ENCODE measurements around the gene CNTNAP2. TPM values are rescaled to one million over a fixed set of nuclear protein-coding genes. Genes with fewer than 3 reads are reported as not detected.
A peak's percentile ranks its signal among the peaks of the same experiment; 100 is the strongest.
"Not testable (repeated sequence)": the region's sequence is repeated elsewhere in the genome, so short reads cannot be mapped to it uniquely, and the experiment has no call there.

The CNTNAP2 gene
- total RNA-seq, 1 donor, result under 0.01 TPM

- no peak overlapping the region for H3K4me3 ChIP-seq (ENCODE audit: low read depth, low read length)
- DNase-seq (ENCODE audit: low read depth), result no peak
- TF ChIP-seq, protein P1, sequence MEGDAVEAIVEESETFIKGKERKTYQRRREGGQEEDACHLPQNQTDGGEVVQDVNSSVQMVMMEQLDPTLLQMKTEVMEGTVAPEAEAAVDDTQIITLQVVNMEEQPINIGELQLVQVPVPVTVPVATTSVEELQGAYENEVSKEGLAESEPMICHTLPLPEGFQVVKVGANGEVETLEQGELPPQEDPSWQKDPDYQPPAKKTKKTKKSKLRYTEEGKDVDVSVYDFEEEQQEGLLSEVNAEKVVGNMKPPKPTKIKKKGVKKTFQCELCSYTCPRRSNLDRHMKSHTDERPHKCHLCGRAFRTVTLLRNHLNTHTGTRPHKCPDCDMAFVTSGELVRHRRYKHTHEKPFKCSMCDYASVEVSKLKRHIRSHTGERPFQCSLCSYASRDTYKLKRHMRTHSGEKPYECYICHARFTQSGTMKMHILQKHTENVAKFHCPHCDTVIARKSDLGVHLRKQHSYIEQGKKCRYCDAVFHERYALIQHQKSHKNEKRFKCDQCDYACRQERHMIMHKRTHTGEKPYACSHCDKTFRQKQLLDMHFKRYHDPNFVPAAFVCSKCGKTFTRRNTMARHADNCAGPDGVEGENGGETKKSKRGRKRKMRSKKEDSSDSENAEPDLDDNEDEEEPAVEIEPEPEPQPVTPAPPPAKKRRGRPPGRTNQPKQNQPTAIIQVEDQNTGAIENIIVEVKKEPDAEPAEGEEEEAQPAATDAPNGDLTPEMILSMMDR (IDR thresholded peaks at IDR 0.05; ENCODE audit: insufficient read depth, low read length), result no peak
These were observed 2183.0 kb downstream of the CNTNAP2 start for GRCh38 chr7:148299350-148300276.

DNA sequence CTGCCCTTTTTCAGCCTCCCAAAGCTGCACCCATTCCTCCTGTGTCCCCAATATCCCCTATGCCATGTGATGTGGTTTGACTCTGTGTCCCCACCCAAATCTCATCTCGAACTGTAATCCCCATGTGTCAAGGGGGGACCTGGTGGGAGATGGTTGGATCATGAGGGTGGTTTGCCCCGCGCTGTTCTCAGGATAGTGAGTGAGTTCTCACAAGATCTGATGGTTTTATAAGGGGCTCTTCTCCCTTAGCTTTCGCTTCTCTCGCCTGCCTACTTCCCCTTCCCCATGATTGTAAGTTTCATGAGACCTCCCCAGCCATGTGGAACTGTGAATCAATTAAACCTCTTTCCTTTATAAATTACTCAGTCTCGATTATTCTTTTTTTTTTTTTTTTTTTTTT is 2185.8 kb downstream of the CNTNAP2 start:
- not testable (repeated sequence) for H3K4me3 ChIP-seq (ENCODE audit: low read depth, low read length); DNase-seq (ENCODE audit: low read depth)

DNA sequence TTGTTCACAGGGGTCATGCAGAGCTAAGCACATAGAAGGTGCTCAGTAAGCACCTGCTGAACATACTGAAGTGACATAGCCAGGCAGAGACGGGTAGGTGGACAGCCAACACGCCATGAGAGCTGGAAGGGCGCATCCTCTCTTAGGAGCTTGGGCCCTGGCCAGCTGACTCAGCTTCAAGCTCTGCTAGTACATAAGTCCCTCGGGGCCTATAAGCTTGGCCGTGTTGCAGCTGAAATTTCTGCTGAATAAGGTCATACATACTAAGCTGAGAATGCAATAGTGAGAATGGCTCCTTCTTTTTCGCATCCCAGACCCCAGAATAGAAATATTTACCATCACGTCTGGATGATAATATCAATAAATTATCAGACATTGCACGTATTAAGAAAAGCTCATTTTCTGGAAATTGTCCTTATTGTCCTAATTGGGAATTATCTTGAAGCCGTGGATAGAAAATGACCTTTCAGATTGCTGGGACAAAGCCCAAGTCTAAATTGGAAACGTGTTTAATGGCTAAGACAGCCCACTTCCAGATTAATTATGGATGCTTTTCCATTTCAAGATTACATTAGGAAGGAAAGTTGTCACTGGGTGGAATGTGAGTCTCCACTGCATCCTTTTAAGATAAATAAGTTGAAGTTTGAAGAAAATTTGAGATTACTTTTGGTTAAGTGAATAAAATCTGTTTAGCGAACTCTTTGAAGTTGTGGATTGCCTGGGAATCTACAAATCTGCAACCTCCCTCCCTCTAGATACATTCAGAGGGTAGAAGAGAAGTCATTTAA is 2186.9 kb downstream of the CNTNAP2 start:
- TF ChIP-seq, protein P1 (IDR thresholded peaks at IDR 0.05; ENCODE audit: insufficient read depth, low read length), result no peak
- H3K4me3 ChIP-seq (ENCODE audit: low read depth, low read length), result no peak overlapping the region
- DNase-seq (ENCODE audit: low read depth), result peak; percentile 49

DNA sequence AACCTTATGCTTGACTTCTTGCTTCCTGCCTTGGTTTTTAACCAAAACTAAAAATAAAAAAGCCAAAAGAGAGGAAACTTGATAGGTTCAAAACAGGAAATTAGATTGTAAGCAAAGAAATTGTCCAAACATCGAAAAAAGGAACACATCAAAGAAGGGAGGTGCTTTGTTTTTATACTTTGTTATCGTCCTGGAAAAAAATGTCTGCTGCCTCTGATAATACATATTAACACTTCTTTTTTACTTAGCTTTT is 2187.4 kb downstream of the CNTNAP2 start:
- TF ChIP-seq, protein P1 (IDR thresholded peaks at IDR 0.05; ENCODE audit: insufficient read depth, low read length), result no peak
- no peak overlapping the region for H3K4me3 ChIP-seq (ENCODE audit: low read depth, low read length)
- no peak for DNase-seq (ENCODE audit: low read depth)

- TF ChIP-seq, protein P1 (IDR thresholded peaks at IDR 0.05; ENCODE audit: insufficient read depth, low read length), result no peak
- H3K4me3 ChIP-seq (ENCODE audit: low read depth, low read length), result no peak overlapping the region
- DNase-seq (ENCODE audit: low read depth), result no peak
These were observed 2187.9 kb downstream of the CNTNAP2 start for GRCh38 chr7:148304456-148304855.

DNA sequence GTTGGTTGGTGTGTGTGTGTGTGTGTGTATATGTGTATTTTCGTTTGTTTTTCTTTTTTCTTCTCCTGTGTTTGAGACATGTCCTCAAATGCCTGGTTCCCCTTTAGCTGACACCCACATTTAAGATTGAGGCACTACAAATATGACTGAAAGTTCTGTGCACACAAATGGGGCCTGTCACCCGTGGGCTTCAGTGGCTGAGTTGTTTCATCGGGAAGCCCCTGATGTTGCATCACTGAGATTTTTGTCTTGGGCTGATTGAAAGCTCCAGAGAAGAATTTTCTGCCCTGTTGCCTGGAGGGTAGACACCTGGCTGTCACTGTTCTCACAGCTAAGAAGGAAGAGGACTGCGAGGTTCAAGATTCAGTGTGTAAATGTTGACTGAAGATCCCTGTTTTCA is 2190.2 kb downstream of the CNTNAP2 start:
- TF ChIP-seq, protein P1 (IDR thresholded peaks at IDR 0.05; ENCODE audit: insufficient read depth, low read length), result no peak
- no peak for DNase-seq (ENCODE audit: low read depth)
- no peak overlapping the region for H3K4me3 ChIP-seq (ENCODE audit: low read depth, low read length)

DNA sequence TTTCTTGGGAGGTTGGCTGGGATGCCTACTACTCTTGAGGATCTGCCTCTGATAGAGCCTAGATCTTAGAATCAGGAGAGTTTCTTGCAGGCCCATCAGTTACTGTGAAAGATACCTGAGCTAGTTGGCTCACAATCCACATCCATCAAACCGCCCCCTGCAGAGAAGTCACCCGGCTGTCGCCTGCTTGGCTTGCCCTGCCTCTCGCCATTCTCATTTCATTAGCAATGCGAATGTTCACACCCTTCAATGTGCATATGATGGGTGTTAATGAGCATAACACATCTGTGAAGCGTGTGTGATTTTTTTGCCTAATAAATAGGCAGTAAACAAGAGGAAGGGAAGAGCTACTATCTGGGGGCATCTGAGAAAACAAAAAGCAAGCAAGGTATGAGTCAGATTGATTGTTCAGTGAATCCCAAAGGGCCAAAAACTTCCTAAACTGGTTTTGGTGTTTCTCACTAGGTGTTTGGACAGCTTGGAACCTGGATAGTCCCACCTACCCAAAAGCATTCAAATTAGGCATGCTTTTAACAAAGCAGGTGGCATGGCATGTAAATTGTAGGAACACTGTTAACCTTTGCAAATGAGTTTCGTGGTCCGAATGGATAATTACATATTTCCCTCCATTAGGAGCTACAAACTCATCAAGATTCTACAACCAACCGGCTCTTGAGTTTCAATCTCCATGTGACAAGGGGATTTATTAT is 2201.7 kb downstream of the CNTNAP2 start:
- no peak overlapping the region for H3K4me3 ChIP-seq (ENCODE audit: low read depth, low read length)
- DNase-seq (ENCODE audit: low read depth), result no peak
- TF ChIP-seq, protein P1 (IDR thresholded peaks at IDR 0.05; ENCODE audit: insufficient read depth, low read length), result no peak

Data from fibroblast of the aortic adventitia (primary cell).